Hepatocyte (in vitro differentiated cells): Measurements from ENCODE around the gene PREX1.

ENCODE experiments used
- CTCF ChIP-seq: fragments of 200-600 bp; sonication (generic); IDR thresholded peaks from 2 replicates; pipeline ENCODE4 v1.5.1; 2016; ENCODE audit warnings: antibody characterized with exemption, mild to moderate bottlenecking; ENCODE audit not compliant: poor library complexity
- EZH2 ChIP-seq: fragments of 200-600 bp; sonication (generic); IDR thresholded peaks from 2 replicates; pipeline ENCODE4 v1.6.1; 2016; ENCODE audit warnings: antibody characterized with exemption, mild to moderate bottlenecking, borderline replicate concordance
- EZH2phosphoT487 ChIP-seq: fragments of 200-600 bp; sonication (generic); IDR thresholded peaks from one replicate; pipeline ENCODE4 v1.6.1; 2018; ENCODE audit warnings: antibody characterized with exemption, mild to moderate bottlenecking, low read depth, moderate library complexity; ENCODE audit not compliant: unreplicated experiment, severe bottlenecking

- TF ChIP-seq CTCF (no peak), EZH2 (no peak), EZH2phosphoT487 (no peak)
Measured at GRCh38 chr20:48659858-48660257, 167.9 kb downstream of the PREX1 start.
